ENCODE data around the gene NNT.
"Not testable (repeated sequence)": the region's sequence is repeated elsewhere in the genome, so short reads cannot be mapped to it uniquely, and the experiment has no call there.

The NNT gene

DNA sequence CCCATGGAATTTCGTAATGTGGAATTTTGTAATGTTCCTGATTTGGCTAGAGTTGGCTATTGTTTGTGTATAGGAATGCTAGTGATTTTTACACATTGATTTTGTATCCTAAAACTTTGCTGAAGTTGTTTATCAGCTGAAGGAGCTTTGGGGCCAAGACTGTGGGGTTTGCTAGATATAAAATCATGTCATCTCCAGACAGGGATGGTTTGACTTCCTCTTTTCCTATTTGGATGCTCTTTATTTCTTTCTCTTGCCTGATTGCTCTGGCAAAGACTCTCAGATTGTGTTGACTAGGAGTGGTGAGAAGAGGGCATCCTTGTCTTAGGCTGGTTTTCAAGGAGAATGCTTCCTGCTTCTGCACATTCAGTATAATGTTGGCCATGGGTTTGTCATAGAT, 91.0 kb downstream of the NNT start:
- TF ChIP-seq ZNF565 (CRISPR knock-in tag; conservative IDR thresholded peaks at IDR 0.05; ENCODE audit: low read depth) (no peak), TSHZ2 (CRISPR knock-in tag; IDR thresholded peaks at IDR 0.05) (no peak), ZNF8 (CRISPR knock-in tag; IDR thresholded peaks at IDR 0.05) (no peak), ZC3H10 (CRISPR knock-in tag; IDR thresholded peaks at IDR 0.05) (no peak), SNAI2 (CRISPR knock-in tag; IDR thresholded peaks at IDR 0.05) (no peak), BACH2 (CRISPR knock-in tag; IDR thresholded peaks at IDR 0.05; ENCODE audit: borderline replicate concordance) (no peak), RARB (CRISPR knock-in tag; IDR thresholded peaks at IDR 0.05) (no peak), ZFP30 (CRISPR knock-in tag; IDR thresholded peaks at IDR 0.05) (no peak)
- no peak for ATAC-seq

DNA sequence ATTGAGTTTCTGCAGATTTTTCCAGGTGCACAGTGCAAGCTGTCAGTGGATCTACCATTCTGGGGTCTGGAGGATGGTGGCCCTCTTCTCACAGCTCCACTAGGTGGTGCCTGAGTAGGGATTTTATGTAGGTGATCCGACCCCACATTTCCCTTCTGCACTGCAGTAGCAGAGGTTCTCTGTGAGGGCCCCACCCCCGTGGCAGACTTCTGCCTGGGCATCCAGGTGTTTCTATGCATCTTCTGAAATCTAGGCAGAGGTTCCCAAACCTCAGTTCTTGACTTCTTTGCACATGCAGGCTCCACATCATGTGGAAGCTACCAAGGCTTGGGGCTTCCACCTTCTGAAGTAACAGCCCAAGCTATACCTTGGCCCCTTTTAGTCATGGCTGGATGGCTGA, 93.5 kb downstream of the NNT start:
- ATAC-seq = not testable (repeated sequence)

DNA sequence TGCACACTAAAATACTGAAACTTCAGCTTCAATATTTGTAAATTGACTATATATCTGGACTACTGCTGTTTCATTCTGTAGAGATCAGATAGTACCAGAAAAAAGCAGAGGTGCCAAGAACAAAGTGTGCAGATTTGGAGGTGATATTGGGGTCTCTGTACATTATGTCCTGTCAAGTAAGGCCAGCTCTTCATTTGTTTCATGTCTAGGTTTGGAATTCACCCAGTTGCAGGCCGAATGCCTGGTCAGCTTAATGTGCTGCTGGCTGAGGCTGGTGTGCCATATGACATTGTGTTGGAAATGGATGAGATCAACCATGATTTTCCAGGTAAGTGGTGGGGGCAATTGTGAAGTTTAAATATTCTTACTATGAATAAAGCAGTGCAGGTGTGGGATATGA, 96.9 kb downstream of the NNT start:
- ATAC-seq = no peak
- TF ChIP-seq ZC3H10 (CRISPR knock-in tag; IDR thresholded peaks at IDR 0.05) (no peak), ZNF70 (CRISPR knock-in tag; IDR thresholded peaks at IDR 0.05) (no peak), ISL1 (CRISPR knock-in tag; IDR thresholded peaks at IDR 0.05) (no peak), RARB (CRISPR knock-in tag; IDR thresholded peaks at IDR 0.05) (no peak)

GRCh38 chr5:43700601-43701000, 97.6 kb downstream of the NNT start:
- ATAC-seq = no peak
- TF ChIP-seq ZC3H10 (CRISPR knock-in tag; IDR thresholded peaks at IDR 0.05) (no peak), ESRRG (CRISPR knock-in tag; IDR thresholded peaks at IDR 0.05) (no peak), ARNTL (CRISPR knock-in tag; IDR thresholded peaks at IDR 0.05; ENCODE audit: borderline replicate concordance, low read depth) (no peak), ZNF565 (CRISPR knock-in tag; conservative IDR thresholded peaks at IDR 0.05; ENCODE audit: low read depth) (no peak), CSDC2 (CRISPR knock-in tag; IDR thresholded peaks at IDR 0.05) (no peak), PATZ1 (CRISPR knock-in tag; IDR thresholded peaks at IDR 0.05; ENCODE audit: borderline replicate concordance) (no peak), TOX (CRISPR knock-in tag; IDR thresholded peaks at IDR 0.05; ENCODE audit: borderline replicate concordance) (no peak), ZFP3 (CRISPR knock-in tag; IDR thresholded peaks at IDR 0.05) (no peak), BACH2 (CRISPR knock-in tag; IDR thresholded peaks at IDR 0.05; ENCODE audit: borderline replicate concordance) (no peak), ZFP30 (CRISPR knock-in tag; IDR thresholded peaks at IDR 0.05) (no peak)
- TF ChIP-seq, protein P1, sequence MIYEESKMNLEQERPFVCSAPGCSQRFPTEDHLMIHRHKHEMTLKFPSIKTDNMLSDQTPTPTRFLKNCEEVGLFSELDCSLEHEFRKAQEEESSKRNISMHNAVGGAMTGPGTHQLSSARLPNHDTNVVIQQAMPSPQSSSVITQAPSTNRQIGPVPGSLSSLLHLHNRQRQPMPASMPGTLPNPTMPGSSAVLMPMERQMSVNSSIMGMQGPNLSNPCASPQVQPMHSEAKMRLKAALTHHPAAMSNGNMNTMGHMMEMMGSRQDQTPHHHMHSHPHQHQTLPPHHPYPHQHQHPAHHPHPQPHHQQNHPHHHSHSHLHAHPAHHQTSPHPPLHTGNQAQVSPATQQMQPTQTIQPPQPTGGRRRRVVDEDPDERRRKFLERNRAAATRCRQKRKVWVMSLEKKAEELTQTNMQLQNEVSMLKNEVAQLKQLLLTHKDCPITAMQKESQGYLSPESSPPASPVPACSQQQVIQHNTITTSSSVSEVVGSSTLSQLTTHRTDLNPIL (CRISPR knock-in tag; IDR thresholded peaks at IDR 0.05; ENCODE audit: low read depth) = no peak

- no peak for TF ChIP-seq GLIS3 (CRISPR knock-in tag; IDR thresholded peaks at IDR 0.05)
Observed at GRCh38 chr5:43701227-43701626, 98.2 kb downstream of the NNT start.

GRCh38 chr5:43702293-43702692, 99.3 kb downstream of the NNT start:
- no peak for ATAC-seq
- TF ChIP-seq ESRRG (CRISPR knock-in tag; IDR thresholded peaks at IDR 0.05) = no peak
- no peak for TF ChIP-seq CSRNP3 (CRISPR knock-in tag; IDR thresholded peaks at IDR 0.05)
- no peak for TF ChIP-seq ZFP30 (CRISPR knock-in tag; IDR thresholded peaks at IDR 0.05)
- no peak for TF ChIP-seq ZNF565 (CRISPR knock-in tag; conservative IDR thresholded peaks at IDR 0.05; ENCODE audit: low read depth)
- TF ChIP-seq, protein P1 (CRISPR knock-in tag; IDR thresholded peaks at IDR 0.05; ENCODE audit: low read depth) = no peak
- no peak for TF ChIP-seq ZNF8 (CRISPR knock-in tag; IDR thresholded peaks at IDR 0.05)
- TF ChIP-seq SNAI2 (CRISPR knock-in tag; IDR thresholded peaks at IDR 0.05) = no peak
- TF ChIP-seq ZFP3 (CRISPR knock-in tag; IDR thresholded peaks at IDR 0.05) = no peak
- TF ChIP-seq TCF4 (CRISPR knock-in tag; IDR thresholded peaks at IDR 0.05; ENCODE audit: borderline replicate concordance) = no peak
- no peak for TF ChIP-seq PPARA (CRISPR knock-in tag; IDR thresholded peaks at IDR 0.05; ENCODE audit: borderline replicate concordance)
- no peak for TF ChIP-seq OSR1 (CRISPR knock-in tag; IDR thresholded peaks at IDR 0.05)
- no peak for TF ChIP-seq ARNTL (CRISPR knock-in tag; IDR thresholded peaks at IDR 0.05; ENCODE audit: borderline replicate concordance, low read depth)
- TF ChIP-seq CSDC2 (CRISPR knock-in tag; IDR thresholded peaks at IDR 0.05) = no peak
- TF ChIP-seq POU6F1 (CRISPR knock-in tag; IDR thresholded peaks at IDR 0.05; ENCODE audit: borderline replicate concordance, low read depth) = no peak
- no peak for TF ChIP-seq RARB (CRISPR knock-in tag; IDR thresholded peaks at IDR 0.05)
- TF ChIP-seq ZNF70 (CRISPR knock-in tag; IDR thresholded peaks at IDR 0.05) = no peak

More at GRCh38 chr5:43701227-43701626, 98.2 kb downstream of the NNT start:
- no peak for ATAC-seq
